ENCODE results near the gene CCDC102A. TPM values are rescaled to one million over a fixed set of nuclear protein-coding genes. Genes with fewer than 3 reads are reported as not detected.
A peak's percentile ranks its signal among the peaks of the same experiment; 100 is the strongest.

Gene CCDC102A
- polyA plus RNA-seq, 2 of the 4 experiments (the other 2 are of a cell fraction), result 8.0 to 8.3 TPM

GRCh38 chr16:57470711-57471110 is 65.7 kb downstream of the CCDC102A start:
- CTCF ChIA-PET, result interaction anchor here (0.7 to 3.1 kb wide), 10 partner anchors 9 to 52 kb away, joined by 3 to 24 read pairs (median 4); partner anchors contain the start of gene POLR2C
- peak overlapping the region; percentile 87 for H3K4me2 ChIP-seq
- H3K27ac ChIP-seq, result peak overlapping the region; percentile 96 to 98
- POLR2A ChIA-PET, result interaction anchor here (0.6 to 3.0 kb wide), 4 partner anchors 8 to 119 kb away, joined by 6 to 25 read pairs (median 11); partner anchors contain the start of genes CIAPIN1, COQ9 and POLR2C
- H3K4me1 ChIP-seq, result peaks cover 93% of the 10 kb centered on the region
- TF ChIP-seq EHF (CRISPR knock-in tag; IDR thresholded peaks at IDR 0.05), result 0 out of 2 replicates have a peak, but pooled peaks have one; percentile 27
- peak; percentile 8; the same call in 1 of the 3 replicates for TF ChIP-seq SMC3 (IDR thresholded peaks at IDR 0.05)
- TF ChIP-seq RNF2 (IDR thresholded peaks at IDR 0.05; ENCODE audit: borderline replicate concordance, low read depth), result no peak
- peak; percentile 58; the same call in 1 of the 2 replicates for TF ChIP-seq ZSCAN20 (CRISPR knock-in tag; IDR thresholded peaks at IDR 0.05)
- TF ChIP-seq ATOH8 (CRISPR knock-in tag; IDR thresholded peaks at IDR 0.05; ENCODE audit: low read depth), result no peak
- TF ChIP-seq CEBPB (IDR thresholded peaks at IDR 0.05), result peak in 1 of 2 experiments; percentile 42; a peak in 1 of 4 replicates
- peak; percentile 15; the same call in 1 of the 2 replicates for TF ChIP-seq HOXB13 (CRISPR knock-in tag; IDR thresholded peaks at IDR 0.05; ENCODE audit: low read depth)
- 0 out of 2 replicates have a peak, but pooled peaks have one; percentile 35 for TF ChIP-seq ESRRA (IDR thresholded peaks at IDR 0.05; ENCODE audit: borderline replicate concordance, low read length)
- TF ChIP-seq RARB (CRISPR knock-in tag; IDR thresholded peaks at IDR 0.05), result no peak
- TF ChIP-seq CTCF (IDR thresholded peaks at IDR 0.05), result 0 out of 3 replicates have a peak, but pooled peaks have one; percentile 6
- TF ChIP-seq EP300 (IDR thresholded peaks at IDR 0.05), result peak; percentile 34; a peak in 1 of 5 replicates
- no peak for TF ChIP-seq ZFP36 (IDR thresholded peaks at IDR 0.05; ENCODE audit: borderline replicate concordance, partially characterized antibody)
- TF ChIP-seq JUN (IDR thresholded peaks at IDR 0.05), result peak in 1 of 2 experiments; percentile 40; a peak in 1 of 5 replicates
- no peak for TF ChIP-seq POLR2AphosphoS2 (conservative IDR thresholded peaks at IDR 0.05; ENCODE audit: low read length)
- TF ChIP-seq MAFK (IDR thresholded peaks at IDR 0.05; ENCODE audit: partially characterized antibody), result no peak
- no peak for TF ChIP-seq NPAS2 (CRISPR knock-in tag; IDR thresholded peaks at IDR 0.05; ENCODE audit: borderline replicate concordance)
- ATAC-seq (peak in 1 of 2 experiments; percentile 3; a peak in 2 of 6 replicates), DNase-seq (ENCODE audit: low read depth in 1 of 2, low spot score in 1 of 2) (peak in 1 of 2 experiments; percentile 66), FAIRE-seq (peak; percentile 68)
- 18% methylated on average over 6 of the region's 6 CpGs for WGBS (ENCODE audit: missing lambda C conversion rate)
- peak overlapping the region; percentile 26; the same call in 2 of the 3 replicates for H3K4me3 ChIP-seq
- H3K9me3 ChIP-seq, result no peaks in the 10 kb centered on the region

- ATAC-seq (no peak), FAIRE-seq (no peak)
- CTCF ChIA-PET, result interaction anchor here (1.4 to 3.1 kb wide), 8 partner anchors 8 to 52 kb away, joined by 3 to 24 read pairs (median 4); partner anchors contain the start of gene POLR2C
Observed at GRCh38 chr16:57469917-57470470, 66.4 kb downstream of the CCDC102A start.

More at GRCh38 chr16:57469917-57470470, 66.4 kb downstream of the CCDC102A start:
- peak overlapping the region; percentile 87 for H3K4me2 ChIP-seq
- H3K27ac ChIP-seq, result peak overlapping the region; percentile 96 to 98
- 59% methylated on average over 9 of the region's 9 CpGs for WGBS (ENCODE audit: missing lambda C conversion rate)
- TF ChIP-seq JUNB (IDR thresholded peaks at IDR 0.05) (no peak), MYC (IDR thresholded peaks at IDR 0.05; ENCODE audit: borderline replicate concordance, low read length) (no peak), MAX (IDR thresholded peaks at IDR 0.05) (0 out of 2 replicates have a peak, but pooled peaks have one; percentile 18), ELK1 (IDR thresholded peaks at IDR 0.05; ENCODE audit: low read depth, low read length) (no peak), GATA3 (IDR thresholded peaks at IDR 0.05; ENCODE audit: borderline replicate concordance) (no peak), SMC3 (IDR thresholded peaks at IDR 0.05) (no peak)
- POLR2A ChIA-PET, result interaction anchor here (1.2 to 3.0 kb wide), 2 partner anchors 8 to 23 kb away, joined by 3 to 25 read pairs; partner anchors contain the start of genes CIAPIN1, COQ9 and POLR2C
- peaks cover 93% of the 10 kb centered on the region for H3K4me1 ChIP-seq
- H3K9me3 ChIP-seq, result no peaks in the 10 kb centered on the region
- peak in 1 of 2 experiments; percentile 49 for DNase-seq (ENCODE audit: low read depth in 1 of 2, low spot score in 1 of 2)
- peak overlapping the region; percentile 26; the same call in 1 of the 3 replicates for H3K4me3 ChIP-seq

Measured in A549 (cell line).